PC-9 (cell line): ENCODE data around the gene UTP11. TPM values are rescaled to one million over a fixed set of nuclear protein-coding genes. Genes with fewer than 3 reads are reported as not detected.

ENCODE experiments used
- BruUV-seq: library from RNA; stranded (reverse); fragments of 400-500 nt; replicated peaks from 2 replicates; lab custom pipeline; 2021; lab: Mats Ljungman, UMichigan
- CTCF ChIA-PET: fragments of 300-600 bp; sonication (Branson Sonifier 250); formaldehyde crosslinking; loops from one replicate; lab custom pipeline; 2022; ENCODE audit warnings: antibody characterized with exemption; lab: Charles Lee
- POLR2A ChIA-PET: fragments of 300-600 bp; sonication (Branson Sonifier 250); formaldehyde crosslinking; loops from one replicate; lab custom pipeline; 2022; ENCODE audit warnings: antibody characterized with exemption; ENCODE audit not compliant: unreplicated experiment; lab: Charles Lee
- DNase-seq, 2 experiments: peaks; one replicate each; pipeline versions ENCODE4 v3.0.0 to v3.0.0-alpha.2; 2015 to 2022; ENCODE audit warnings: mixed read lengths in 1 of 2
- H2AFZ ChIP-seq: fragments of 200-600 bp; sonication (generic); 2 replicates; pipeline ENCODE4 v1.8.1; 2017; ENCODE audit warnings: antibody characterized with exemption
- H3F3A ChIP-seq: fragments of 200-600 bp; sonication (generic); 2 replicates; pipeline ENCODE4 v1.8.1; 2017; ENCODE audit warnings: antibody characterized with exemption, mild to moderate bottlenecking, low read depth; ENCODE audit not compliant: insufficient read depth
- H3K27ac ChIP-seq: fragments of 200-600 bp; sonication (generic); 2 replicates; pipeline ENCODE4 v1.6.1; 2016; ENCODE audit warnings: mixed run types
- H3K27me3 ChIP-seq: fragments of 200-600 bp; sonication (generic); 2 replicates; pipeline ENCODE4 v1.6.1; 2016; ENCODE audit warnings: low read depth, mixed run types; ENCODE audit not compliant: insufficient read depth
- H3K36me3 ChIP-seq: fragments of 200-600 bp; sonication (generic); 2 replicates; pipeline ENCODE4 v1.6.1; 2016; ENCODE audit warnings: low read depth, mixed run types
- H3K4me1 ChIP-seq: fragments of 200-600 bp; sonication (generic); replicated peaks from 2 replicates; pipeline ENCODE4 v1.6.1; 2016; ENCODE audit warnings: mixed run types; ENCODE audit not compliant: insufficient read depth
- H3K4me2 ChIP-seq: fragments of 200-600 bp; sonication (generic); 2 replicates; pipeline ENCODE4 v1.6.1; 2017; ENCODE audit warnings: mixed run types
- H3K4me3 ChIP-seq: fragments of 200-600 bp; sonication (generic); 2 replicates; pipeline ENCODE4 v1.6.1; 2016; ENCODE audit warnings: mixed run types
- H3K79me2 ChIP-seq: fragments of 200-600 bp; sonication (generic); 2 replicates; pipeline ENCODE4 v1.6.1; 2017; ENCODE audit warnings: low read depth, mixed run types
- H3K9me2 ChIP-seq: fragments of 200-600 bp; sonication (generic); 2 replicates; pipeline ENCODE4 v1.8.1; 2017; ENCODE audit warnings: mild to moderate bottlenecking; ENCODE audit not compliant: insufficient read depth
- H3K9me3 ChIP-seq: fragments of 200-600 bp; sonication (generic); 2 replicates; pipeline ENCODE4 v1.8.1; 2016; ENCODE audit warnings: low read depth; ENCODE audit not compliant: insufficient read depth
- H4K20me1 ChIP-seq: fragments of 200-600 bp; sonication (generic); 2 replicates; pipeline ENCODE4 v1.8.1; 2017; ENCODE audit not compliant: insufficient read depth
- EZH2 ChIP-seq: fragments of 200-600 bp; sonication (generic); IDR thresholded peaks from 2 replicates; pipeline ENCODE4 v1.8.0; 2017; ENCODE audit warnings: antibody characterized with exemption, low read depth
- intact Hi-C: fragments of 100-400 bp; cut with micrococcal nuclease; formaldehyde crosslinking; loops from one replicate; pipeline ENCODE4 v1.10.0; 2022; ENCODE audit not compliant: unreplicated experiment
- total RNA-seq: library from RNA; stranded (reverse); gene quantifications from 2 replicates; pipeline ENCODE4 v1.2.3, GENCODE V29; 2021
- TF ChIP-seq, protein P1 (sequence below): fragments of 200-600 bp; sonication (generic); conservative IDR thresholded peaks from 2 replicates; pipeline ENCODE4 v1.6.1; 2017; ENCODE audit warnings: mixed run types, antibody characterized with exemption, mild to moderate bottlenecking, moderate library complexity

The UTP11 gene
- total RNA-seq, 1 experiment from 2014 or later: 36.4 TPM

DNA sequence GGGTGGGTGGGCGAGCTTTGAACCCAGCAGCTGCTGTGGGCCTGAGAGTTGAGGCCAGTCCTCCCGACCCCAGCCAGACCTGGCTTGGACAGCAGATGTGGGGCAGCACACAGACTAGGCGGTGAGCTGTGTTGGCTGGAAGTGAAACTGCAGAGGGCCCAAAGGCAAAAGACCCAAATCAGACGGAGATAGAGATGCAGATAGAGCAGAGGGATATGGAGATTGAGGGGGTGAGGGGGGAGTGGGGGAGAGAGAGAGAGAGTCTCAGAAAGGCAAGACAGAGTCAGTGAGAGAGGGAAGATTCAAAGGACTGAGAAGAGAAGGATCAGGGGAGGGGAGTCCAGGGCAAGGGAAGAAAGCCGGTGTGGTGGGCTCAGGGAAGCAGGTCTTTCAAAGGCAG lies 51.1 kb downstream of the UTP11 start:
- intact Hi-C loops: no loop called here
- BruUV-seq: no TSS peak
- Histone ChIP-seq H3K36me3 (no peaks in the 10 kb centered on the region), H3K4me3 (no peak overlapping the region), H4K20me1 (no peaks in the 10 kb centered on the region), H3K9me2 (no peaks in the 10 kb centered on the region), H3K27me3 (peaks cover 19% of the 10 kb centered on the region), H3K4me2 (no peak overlapping the region), H3K4me1 (no peaks in the 10 kb centered on the region), H3K9me3 (no peaks in the 10 kb centered on the region), H3K27ac (no peak overlapping the region), H2AFZ (no peak overlapping the region), H3F3A (no peaks in the 10 kb centered on the region), H3K79me2 (no peaks in the 10 kb centered on the region)
- CTCF ChIA-PET: no interaction called here
- DNase-seq: no peak
- POLR2A ChIA-PET: interaction anchor here (0.6 kb wide), 1 partner anchor 67 kb away, joined by 6 read pairs; no protein-coding TSS in a partner anchor
- TF ChIP-seq, protein P1, sequence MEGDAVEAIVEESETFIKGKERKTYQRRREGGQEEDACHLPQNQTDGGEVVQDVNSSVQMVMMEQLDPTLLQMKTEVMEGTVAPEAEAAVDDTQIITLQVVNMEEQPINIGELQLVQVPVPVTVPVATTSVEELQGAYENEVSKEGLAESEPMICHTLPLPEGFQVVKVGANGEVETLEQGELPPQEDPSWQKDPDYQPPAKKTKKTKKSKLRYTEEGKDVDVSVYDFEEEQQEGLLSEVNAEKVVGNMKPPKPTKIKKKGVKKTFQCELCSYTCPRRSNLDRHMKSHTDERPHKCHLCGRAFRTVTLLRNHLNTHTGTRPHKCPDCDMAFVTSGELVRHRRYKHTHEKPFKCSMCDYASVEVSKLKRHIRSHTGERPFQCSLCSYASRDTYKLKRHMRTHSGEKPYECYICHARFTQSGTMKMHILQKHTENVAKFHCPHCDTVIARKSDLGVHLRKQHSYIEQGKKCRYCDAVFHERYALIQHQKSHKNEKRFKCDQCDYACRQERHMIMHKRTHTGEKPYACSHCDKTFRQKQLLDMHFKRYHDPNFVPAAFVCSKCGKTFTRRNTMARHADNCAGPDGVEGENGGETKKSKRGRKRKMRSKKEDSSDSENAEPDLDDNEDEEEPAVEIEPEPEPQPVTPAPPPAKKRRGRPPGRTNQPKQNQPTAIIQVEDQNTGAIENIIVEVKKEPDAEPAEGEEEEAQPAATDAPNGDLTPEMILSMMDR: no peak
- TF ChIP-seq EZH2: no peak

DNA sequence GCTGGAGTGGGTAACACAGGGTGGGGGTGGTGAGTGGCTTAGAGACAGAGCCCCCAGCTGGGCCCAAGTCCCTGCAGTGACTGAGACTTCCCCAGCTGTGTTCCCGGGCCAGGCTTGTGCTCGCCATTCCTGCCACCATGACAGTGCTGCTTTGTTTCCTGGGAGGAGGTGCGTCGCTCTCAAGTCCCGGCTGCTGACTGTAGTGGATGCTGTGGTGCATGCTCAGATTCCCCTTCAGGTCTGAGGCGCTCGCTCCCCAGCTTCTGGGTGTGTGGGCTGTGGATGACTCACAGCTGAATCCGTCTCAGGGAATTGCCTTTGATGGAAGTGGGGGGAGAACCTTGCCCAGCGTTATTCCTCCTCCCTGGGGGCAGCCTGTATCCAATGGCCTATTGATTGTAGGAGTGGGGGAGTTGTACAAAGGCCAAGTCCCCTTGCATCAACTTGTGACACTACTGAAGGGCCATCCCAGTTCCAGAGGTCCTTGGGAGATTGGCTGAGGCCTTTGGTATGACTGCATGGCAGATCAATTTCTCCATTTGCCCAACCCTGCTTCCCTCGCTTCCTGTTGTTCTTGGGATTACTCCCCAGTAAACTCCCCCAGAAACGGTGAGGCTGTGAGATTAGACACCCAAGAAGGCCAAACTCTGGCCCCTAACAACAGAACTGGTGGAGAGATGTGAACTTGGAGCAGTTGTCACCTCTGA lies 51.8 kb downstream of the UTP11 start:
- no peaks in the 10 kb centered on the region for H3F3A ChIP-seq
- intact Hi-C loops: no loop called here
- H3K27ac ChIP-seq: no peak overlapping the region
- H3K9me2 ChIP-seq: no peaks in the 10 kb centered on the region
- no peaks in the 10 kb centered on the region for H3K9me3 ChIP-seq
- TF ChIP-seq, protein P1: no peak
- no peak for TF ChIP-seq EZH2
- H3K4me3 ChIP-seq: no peak overlapping the region
- H3K36me3 ChIP-seq: no peaks in the 10 kb centered on the region
- POLR2A ChIA-PET: no interaction called here
- peak in 1 of 2 experiments; percentile 24 for DNase-seq
- H3K4me2 ChIP-seq: no peak overlapping the region
- no peak overlapping the region for H2AFZ ChIP-seq
- no peaks in the 10 kb centered on the region for H3K79me2 ChIP-seq
- H3K27me3 ChIP-seq: peaks cover 22% of the 10 kb centered on the region
- no peaks in the 10 kb centered on the region for H3K4me1 ChIP-seq
- no peaks in the 10 kb centered on the region for H4K20me1 ChIP-seq
- BruUV-seq: no TSS peak
- CTCF ChIA-PET: no interaction called here

DNA sequence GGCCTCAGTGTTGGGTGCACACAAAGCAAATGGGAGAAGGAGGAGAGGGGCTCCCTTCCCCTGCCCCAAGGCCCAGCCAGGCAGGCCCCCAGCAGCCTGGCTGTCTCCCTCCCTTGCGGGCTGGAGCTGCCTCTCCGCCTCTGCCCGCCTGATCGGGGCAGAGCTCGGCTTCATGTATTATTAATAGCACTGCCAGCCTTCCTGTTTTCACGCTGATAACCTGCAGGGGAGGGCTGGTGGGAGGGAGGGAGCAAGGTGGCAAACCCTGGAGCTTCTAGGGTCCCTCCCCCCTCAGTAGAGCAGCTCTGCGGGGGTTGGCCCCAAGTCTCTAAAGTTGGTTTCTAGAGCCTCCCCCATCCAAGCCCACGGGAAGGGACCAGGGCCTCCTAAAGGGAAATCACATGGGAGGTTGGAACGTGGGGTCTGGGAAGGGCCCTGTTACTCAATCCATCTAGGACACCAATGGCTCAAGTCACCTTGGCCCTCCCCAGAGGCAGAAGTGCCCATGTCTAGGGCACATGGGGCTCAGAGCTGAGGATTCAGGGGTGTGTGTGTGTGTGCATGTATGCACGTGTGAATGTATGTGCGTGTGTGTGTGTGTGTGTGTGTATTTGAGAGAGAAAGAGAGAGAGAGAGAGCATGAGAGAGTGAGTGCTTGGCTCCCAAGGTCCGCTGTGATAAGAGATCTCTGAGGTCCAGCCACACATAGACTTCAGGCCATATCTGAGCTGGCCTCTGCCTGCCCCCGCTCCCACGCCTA lies 55.9 kb downstream of the UTP11 start:
- no TSS peak for BruUV-seq
- Histone ChIP-seq H3K27me3 (peaks cover 43% of the 10 kb centered on the region), H3K27ac (no peak overlapping the region), H3K9me2 (no peaks in the 10 kb centered on the region), H3K4me1 (no peaks in the 10 kb centered on the region), H3F3A (no peaks in the 10 kb centered on the region), H3K36me3 (no peaks in the 10 kb centered on the region), H3K79me2 (no peaks in the 10 kb centered on the region), H2AFZ (no peak overlapping the region), H4K20me1 (no peaks in the 10 kb centered on the region), H3K9me3 (no peaks in the 10 kb centered on the region), H3K4me2 (no peak overlapping the region), H3K4me3 (no peak overlapping the region)
- DNase-seq: no peak
- intact Hi-C loops: no loop called here
- no peak for TF ChIP-seq EZH2
- TF ChIP-seq, protein P1: no peak
- ChIA-PET CTCF (no interaction called here), POLR2A (no interaction called here)
